HG03064 (cell line): ENCODE measurements around the gene TTC7B.

ENCODE experiments used
- ATAC-seq: cut with Tn5 transposase; IDR thresholded peaks from one replicate; pipeline ENCODE4 v1.9.1; 2021; ENCODE audit warnings: low read depth; ENCODE audit not compliant: unreplicated experiment

Gene TTC7B

DNA sequence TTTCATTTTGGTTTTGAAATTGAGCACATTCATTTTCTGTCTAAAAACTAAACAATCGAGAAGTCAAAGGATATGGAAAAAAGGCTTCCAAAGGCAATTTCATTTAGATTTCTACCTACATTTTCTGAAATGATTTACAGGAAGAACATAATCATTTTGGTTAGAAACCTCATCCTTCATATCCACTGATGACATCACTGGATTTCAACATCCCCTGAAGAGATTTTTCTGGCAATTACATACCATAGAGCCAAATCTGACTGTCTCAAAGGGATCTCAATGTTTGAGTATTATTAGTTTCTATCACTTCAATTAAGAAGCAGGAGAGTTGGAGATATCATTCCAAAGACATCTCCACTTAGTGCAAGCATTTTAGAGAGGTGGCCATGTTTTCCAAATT, 137.8 kb downstream of the TTC7B start:
- no peak for ATAC-seq

DNA sequence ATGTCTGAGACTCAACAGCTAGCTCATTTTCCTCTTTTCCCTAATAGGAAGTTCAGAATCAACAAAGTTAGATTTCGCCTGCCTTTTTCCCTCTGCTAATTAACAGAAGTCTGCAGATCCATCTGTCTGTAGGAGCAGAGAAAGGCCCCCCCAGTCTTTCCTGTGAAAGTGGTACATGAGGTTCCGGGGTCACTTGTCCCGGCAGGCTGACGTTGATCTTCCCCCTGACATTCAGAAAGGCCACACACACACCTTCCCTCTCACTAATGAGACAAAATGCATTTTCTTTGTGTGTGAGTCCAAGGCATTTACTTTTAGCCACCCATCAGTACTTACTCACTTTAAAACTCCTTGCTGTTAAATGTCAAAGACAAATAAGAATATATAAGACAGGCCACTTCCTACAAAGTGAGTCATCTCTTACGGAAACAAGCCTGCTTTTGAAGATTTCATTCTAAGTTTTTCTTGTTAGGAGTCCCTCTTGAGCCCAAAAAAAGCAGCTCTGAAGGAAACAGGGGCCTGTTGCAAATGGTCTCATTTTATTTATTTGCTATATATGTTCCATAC, 138.7 kb downstream of the TTC7B start:
- ATAC-seq, result no peak

DNA sequence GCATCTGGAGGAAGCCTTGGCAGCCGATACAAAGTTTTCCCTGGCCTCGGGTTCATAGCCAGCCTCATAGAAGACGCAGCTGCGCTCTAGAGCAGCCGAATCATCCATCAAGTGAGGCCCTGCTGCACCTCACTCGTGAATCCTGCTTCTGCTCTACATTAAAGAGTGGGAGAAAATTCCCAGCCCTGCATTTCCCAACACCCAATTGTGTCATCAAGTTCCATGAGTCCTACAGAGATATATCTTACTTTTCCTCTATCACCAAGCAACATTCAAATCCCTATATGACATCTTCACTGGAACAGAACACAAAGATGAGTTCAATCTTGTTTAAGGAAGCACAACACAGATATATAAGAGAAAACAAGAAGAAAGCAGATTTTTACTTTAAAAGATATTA, 139.3 kb downstream of the TTC7B start:
- ATAC-seq, result no peak

DNA sequence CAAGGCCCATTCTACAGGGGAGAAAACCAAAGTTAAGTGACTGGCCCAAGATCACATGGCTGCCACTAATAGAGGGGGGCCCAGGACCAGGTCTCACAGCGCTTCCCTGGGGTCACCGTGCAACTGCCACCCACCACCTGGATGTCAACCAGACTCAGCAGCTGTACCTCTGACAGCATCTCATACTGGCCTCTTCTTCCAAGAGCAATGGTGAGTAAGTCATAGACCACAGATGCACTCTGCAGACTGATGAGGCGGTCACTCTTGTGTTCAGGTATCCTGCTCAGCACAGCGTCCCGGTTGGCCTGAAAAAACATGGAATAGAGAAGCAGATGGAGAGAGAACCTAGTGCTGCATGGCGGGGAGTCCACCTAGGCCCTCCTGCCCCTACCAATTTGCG, 139.9 kb downstream of the TTC7B start:
- ATAC-seq, result no peak

DNA sequence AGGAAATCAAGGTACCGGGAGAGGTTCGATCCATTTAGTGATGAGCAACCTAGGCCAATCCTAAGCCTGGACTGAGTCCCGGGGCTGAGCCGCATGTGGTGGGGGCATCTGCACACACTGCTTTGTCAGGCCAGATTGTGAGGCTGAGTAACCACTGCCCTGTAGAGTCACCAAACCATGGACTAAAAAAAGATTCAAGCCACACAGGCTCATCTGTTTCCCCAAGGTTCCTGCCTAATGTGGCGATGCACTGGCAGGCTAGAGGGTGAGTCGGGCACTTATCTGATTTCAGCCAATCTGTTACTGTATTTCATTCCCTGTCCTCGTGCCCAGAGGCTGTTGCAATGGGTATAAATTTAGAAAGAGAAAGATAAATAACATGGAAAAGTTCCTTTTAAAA, 140.8 kb downstream of the TTC7B start:
- ATAC-seq, result no peak

DNA sequence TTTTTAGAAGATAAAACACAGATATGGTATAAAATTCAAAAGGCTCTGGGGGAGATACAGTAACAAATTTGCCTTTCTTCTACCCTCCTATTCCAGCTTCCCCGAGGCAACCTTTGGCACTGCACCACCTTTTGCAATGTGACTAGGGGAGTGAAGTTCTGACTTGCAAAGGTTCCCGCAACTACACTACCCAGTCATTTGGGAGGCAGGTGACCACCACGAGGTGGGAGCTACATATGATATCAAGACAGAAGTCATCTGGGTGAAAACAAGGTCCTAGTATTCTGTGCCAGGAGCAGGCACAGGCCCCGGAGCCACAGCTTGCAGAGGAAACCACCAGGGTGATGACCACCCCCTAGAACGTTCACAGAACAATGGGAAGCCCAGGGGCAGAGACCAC, 141.5 kb downstream of the TTC7B start:
- no peak for ATAC-seq

DNA sequence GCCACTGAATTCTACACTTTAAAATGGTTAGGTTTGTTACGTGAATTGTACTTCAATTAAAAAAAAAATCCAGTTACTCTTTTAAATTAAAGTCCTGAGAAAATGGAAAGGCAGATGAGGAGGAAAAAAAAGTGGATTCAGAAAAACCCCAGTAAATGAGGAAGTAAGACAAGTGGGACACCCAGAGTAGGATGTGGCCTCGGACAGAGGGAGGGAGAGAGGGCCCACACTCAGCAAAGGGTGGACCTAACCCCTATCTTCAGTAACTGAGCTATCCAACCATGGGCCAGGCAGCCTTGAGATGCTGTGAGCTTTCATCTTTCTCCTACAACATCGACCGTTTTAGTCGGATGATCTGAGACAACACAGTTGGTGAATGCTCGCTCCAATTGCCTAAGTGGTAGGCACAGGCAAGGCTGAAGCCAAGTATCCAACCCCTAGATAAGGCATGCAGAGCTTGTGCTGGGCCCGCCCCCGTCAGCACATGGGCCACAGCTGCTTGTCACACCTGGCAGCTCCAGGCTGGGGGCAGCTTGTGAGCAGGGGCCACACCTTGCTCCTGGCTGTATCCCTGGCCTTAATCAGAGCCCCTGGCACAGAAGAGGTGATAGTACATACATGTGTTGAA, 142.1 kb downstream of the TTC7B start:
- no peak for ATAC-seq

DNA sequence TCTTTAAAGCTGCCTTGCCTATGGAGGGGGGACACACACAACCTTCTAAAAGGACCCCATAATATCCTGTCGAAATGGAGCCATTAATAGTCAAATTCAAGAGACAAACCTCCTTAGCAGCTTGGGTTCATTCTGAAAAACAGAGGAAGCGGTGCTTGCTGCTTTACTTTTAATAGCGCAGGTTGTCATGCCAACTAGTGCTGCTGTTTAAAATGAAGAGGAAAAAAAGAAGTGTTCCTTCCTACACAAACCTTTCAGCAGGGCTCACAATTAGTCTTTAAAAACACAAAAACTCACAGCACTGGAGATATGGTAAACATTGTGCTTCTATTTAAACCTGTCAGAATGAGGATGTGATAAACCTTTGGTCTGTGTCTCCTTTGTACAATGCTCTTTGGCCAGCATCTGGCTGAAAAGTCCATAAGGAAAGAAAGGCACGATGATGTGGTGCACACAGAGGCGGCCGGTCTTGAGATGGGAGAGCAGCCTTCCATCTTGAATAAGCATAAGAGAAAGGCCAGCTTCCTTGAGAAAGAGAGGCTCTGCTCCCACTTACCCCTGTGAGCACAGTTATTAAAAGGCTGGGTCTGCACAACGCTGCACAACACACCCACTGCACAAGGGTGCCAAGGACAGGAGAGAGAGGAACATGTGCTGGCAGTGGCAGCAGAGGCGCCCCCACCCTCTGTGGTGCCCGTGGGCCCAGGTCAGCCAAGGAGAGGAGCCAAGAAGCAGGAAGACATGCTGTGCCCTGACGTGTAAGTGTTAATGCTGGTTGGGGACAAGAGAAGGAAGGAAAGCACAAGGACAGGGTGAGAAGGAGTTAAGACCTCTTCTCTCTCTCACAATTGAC, 144.6 kb downstream of the TTC7B start:
- ATAC-seq, result no peak

DNA sequence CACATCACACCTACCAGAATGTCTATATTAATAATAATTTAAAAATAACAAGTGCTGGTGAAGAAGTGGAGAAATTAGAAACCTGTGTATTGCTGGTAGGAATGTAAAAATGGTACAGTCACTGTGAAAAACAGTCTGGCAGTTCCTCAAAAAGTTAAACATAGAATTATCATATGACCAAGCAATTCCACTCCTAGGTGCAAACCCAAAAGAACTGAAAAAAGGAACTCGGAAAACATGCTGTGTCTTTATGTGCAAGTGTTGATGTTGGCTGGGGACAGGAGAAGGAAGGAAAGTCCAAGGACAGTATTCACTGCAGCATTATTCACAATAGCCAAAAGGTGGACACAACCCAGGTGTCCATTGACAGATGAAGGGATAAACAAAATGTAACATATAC, 146.5 kb downstream of the TTC7B start:
- ATAC-seq, result no peak

DNA sequence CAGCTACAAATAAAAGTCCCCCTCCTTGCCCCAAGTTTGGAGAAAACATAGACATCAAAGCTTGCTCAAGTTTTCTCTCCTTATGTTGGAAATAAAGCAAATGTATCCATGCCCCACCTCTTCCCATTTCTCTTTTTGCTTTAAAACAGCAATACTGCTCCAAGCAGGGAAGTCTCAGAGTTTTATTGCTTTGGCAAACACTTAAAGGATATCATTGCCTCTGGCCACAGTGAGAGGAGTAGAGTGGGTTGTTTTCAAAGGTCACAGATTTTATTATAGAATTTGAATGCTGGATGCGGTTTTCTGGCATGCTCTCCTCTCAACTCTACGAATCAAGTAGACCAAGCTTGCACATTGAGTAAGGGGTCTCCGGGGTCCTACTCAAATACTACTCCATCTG, 149.7 kb downstream of the TTC7B start:
- no peak for ATAC-seq

DNA sequence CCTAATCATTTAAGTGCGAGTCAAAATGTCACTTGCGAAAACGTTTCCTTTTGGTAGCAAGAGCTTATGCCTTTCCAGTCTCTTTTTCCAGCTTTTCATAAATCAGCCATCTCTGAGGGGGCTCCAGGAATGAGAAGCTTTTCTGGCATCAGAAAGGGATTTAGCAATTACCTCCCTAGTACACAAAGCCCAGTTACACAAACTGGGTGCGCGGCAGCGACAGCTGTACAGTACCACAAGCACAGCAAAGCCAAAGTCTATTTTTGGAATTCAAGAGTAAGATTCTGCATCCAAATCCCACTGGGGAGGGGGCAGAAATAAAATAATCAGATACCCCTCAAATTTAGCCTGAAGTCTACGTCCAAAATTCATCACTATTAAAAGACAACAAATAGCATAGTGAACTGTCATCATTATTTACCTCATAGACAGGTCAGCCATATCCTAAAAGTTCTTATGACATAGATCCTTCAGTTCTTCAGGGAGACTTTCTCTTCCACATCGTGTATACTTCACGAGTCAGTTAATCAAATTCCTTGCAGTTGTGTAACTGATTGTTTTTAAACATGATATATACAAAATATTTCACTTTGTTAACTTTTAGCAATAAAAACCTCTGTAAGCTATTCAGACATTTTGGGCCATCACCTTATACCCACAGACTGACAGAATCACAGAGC, 150.8 kb downstream of the TTC7B start:
- no peak for ATAC-seq

DNA sequence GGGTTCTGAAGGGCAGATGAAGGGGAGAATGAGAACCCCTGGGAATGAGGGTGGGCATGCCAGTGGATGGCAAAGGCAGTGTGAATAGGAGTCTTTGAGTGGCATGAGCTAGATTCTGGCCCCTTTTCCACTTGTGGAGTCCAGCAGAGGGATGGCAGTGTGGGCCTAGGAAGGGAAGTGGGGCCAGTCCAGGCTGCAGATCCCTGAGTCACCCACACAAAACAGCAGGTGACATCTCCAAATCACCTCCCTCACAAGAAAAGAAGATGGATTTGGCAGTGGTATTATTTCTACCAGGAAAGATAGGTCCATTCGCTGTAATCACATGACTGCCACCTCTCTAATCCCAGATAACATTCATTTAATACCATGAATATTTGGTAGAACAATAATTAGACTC, 151.3 kb downstream of the TTC7B start:
- ATAC-seq, result no peak

DNA sequence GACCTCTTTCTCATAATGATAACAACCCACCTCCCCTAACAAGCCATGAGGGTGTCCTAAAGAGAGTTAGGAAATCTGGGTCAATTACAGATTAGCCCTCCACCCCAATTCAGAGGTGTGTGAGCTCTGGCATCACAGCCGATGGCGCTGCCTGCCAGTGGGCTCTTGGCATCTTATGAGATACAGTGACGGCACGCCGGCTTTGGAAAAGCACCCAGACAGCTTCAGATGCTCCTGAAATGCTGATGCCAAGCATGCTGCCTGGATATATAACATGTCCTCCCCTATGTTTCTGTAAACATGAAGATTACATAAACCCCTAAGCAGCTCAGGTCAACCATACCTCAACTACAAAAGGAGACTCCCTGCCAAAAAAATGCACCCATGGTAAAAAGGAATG, 152.6 kb downstream of the TTC7B start:
- no peak for ATAC-seq

DNA sequence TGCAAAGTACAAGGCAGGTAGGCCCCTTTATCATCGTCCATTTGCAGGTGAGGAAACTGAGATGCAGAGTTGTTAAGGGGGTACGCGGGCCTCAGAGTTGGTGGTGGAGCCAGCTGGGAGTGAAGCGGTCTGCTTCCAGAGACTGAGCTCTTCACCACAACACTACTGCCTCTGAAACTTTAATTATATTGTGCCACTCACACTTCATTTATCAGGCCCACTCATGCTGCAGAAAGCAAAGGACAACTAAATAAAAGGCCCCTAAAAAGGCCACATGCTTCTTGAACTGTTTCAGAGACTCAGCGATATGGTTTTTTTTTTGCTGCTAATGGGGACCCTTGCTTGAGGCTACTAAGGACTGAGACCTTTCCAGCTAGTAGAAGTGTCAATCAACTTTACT, 153.1 kb downstream of the TTC7B start:
- no peak for ATAC-seq

DNA sequence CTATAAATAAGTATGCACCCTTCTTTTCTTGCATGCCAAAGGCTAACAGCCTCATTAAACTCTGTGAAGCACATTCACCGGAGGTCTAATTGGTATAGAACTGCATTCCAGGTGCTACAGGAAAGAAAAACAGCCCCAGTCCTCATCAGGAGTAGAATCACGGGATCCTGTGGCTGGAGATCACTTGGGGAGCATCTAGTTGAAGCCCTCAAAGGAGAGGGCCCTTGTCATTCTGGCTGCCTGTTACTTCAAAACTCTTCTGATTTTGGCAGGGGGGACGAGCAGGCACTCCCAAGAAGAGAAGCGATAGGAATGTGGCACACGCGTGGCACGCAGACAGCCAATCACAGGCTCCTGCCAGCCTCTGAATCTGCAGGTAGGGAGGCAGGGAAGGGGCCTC, 154.4 kb downstream of the TTC7B start:
- ATAC-seq, result no peak

DNA sequence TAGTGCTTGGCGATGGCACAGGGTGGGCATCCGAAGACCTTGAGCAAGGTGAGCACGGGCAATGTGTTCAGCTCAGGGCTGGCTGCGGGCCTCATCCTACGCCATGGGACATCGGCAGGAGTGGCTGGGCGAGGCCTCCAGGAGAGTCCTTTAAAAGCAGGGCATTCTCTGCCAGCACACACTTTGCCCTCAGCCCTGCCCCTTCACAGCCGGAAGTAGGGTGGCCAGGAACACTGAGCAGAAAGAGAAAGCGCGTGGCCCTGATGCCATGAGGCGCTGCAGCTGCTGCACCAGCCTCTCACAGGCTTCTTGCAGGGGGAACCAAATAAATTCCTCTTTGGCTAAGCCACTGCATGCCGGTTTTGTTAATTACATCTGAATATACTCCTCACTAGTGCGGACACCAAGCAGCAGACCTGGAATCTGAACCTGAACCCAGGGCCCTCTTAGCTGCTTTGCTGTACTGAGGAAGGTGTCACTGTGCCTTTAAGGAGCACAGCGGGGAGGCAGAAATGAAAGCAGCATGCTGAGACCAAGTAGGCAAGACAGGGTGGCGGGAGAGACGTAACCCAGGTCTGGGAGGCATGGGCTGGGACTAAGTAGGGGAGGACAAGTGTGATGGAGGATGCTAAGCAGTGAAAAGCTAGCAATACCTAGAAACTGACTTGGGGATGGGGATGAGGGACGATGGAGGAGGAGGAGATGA, 155.2 kb downstream of the TTC7B start:
- no peak for ATAC-seq

DNA sequence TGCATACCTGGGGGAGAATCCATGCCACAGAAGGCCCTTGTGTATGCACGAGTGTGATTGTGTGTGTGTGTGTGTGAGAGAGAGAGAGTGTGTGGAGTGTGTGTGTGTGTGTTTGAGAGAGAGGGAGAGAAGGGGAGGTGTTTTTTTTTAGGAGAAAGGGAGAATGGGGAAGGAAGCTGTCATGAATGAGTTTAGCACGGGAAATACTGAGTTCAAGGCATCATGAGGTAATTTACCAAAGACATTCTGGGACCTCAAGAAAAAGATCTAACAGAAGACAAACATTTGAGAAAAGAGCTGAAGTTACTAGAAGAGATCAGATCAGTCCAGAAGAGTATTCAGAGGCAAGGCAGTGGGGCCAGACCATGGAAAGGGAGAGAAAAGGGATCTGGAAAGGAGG, 157.1 kb downstream of the TTC7B start:
- ATAC-seq, result no peak

DNA sequence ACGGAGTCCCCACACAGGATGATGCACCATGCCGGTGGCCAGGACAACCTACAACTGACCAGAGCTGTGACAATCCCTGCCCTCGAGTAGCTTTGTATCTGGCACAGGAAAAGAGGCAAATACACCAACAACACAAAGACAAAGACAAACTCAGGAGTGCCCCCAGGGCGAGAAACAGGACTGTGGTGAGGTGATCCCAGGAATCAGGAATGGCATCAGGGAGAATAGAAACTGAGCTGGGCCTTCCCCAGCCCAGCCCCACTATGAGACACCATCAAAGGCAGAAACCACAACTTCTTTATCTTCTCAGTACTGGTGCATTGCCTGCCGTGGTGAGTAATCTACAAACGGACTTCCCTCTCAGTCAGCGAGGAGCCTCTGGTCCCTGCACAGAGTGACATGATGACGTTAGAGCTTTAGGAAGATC, 157.7 kb downstream of the TTC7B start:
- no peak for ATAC-seq

DNA sequence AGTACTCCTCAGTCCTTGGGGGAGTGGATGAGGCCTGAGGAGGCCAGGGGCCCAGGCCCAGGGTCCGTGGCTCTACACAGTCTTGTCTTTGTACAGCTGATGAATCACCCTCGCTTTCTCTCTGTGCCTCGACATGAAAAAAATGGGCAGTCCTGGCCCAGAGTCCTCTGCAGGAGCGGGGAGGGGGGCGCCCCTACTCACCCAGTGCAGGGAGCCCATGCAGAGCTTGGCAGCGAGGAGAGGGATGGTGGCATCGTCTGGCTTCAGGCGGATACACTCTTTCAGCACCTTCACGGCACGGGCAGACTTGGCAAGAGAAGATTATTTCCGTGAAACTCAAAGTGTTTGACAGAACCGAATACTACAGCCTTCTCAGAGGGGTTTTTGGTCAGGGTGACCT, 159.3 kb downstream of the TTC7B start:
- ATAC-seq, result no peak

DNA sequence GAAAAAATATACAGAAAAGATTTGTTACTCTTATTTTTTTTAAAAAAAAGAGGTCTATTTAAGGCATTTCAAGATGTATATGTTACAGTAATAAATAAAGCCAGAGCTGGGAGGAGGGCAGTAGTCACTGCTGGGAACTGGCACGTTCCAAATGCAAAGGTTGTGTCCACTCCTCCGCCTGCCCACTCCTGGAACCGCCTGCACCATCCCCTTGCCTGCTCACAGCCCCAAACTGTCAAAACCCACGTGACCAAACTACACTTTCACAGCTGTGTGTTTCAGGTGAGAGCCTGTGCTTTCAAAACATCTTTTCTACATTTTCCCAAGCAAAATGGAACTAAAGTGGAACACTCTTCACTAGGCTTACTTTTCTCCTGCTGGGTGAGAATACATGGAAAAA, 160.4 kb downstream of the TTC7B start:
- ATAC-seq, result no peak

DNA sequence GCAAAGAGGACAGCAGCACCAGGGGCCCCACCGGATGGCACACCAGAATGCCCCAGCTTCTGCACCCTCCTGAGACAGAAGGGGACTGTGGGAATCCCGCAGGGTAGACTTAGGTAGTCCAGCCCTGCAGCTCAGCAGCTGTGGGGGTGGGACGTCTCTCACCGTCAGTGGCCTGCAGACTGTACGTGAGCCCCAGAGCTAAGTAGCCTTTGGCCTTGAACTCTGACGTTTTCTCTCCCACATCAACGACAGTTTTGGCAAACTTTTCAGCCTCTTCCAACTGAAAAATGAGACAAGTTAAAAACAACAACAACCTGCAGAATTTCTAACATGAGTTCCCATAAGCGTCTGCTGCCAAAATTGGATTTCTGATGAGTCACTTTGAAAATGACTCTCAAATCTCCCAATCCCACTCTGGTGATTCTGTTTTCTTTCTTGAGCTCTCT, 161.4 kb downstream of the TTC7B start:
- no peak for ATAC-seq
